Activated T-helper 1 cell treated with anti-CD3 and anti-CD28 coated beads, Interleukin-12 subunit alpha, Interleukin-12 subunit beta, Interleukin-2, Interleukin-4 antibody, amounts not matched to agents 30 ng/mL and 10 ng/mL and 1 ng/mL, durations not matched to agents 14 hours and 24 hours and 36 hours (primary cell): ENCODE results near the gene DOCK10. TPM values are rescaled to one million over a fixed set of nuclear protein-coding genes. Genes with fewer than 3 reads are reported as not detected.

Experiments
- DNase-seq: peaks from one replicate; pipeline ENCODE4 v3.0.0; 2021; ENCODE audit warnings: low spot score
- H3K27ac Mint-ChIP-seq: one replicate; pipeline ENCODE4 v1.8.0; 2021; ENCODE audit warnings: mild to moderate bottlenecking, mixed read lengths
- H3K27me3 Mint-ChIP-seq: one replicate; pipeline ENCODE4 v1.8.0; 2022; ENCODE audit warnings: mild to moderate bottlenecking, moderate library complexity, mixed read lengths; ENCODE audit not compliant: insufficient read depth
- H3K36me3 Mint-ChIP-seq: one replicate; pipeline ENCODE4 v1.8.0; 2021; ENCODE audit warnings: low read depth, mixed read lengths
- H3K4me1 Mint-ChIP-seq: one replicate; pipeline ENCODE4 v1.8.0; 2021; ENCODE audit warnings: low read depth, mixed read lengths
- H3K4me3 Mint-ChIP-seq: one replicate; pipeline ENCODE4 v1.8.0; 2021; ENCODE audit warnings: mild to moderate bottlenecking, moderate library complexity, mixed read lengths
- H3K9me3 Mint-ChIP-seq: one replicate; pipeline ENCODE4 v1.8.0; 2021; ENCODE audit warnings: mixed read lengths
- intact Hi-C: fragments of 100-400 bp; cut with micrococcal nuclease; formaldehyde crosslinking; loops from one replicate; pipeline ENCODE4 v1.15.1; 2024
- total RNA-seq: library from RNA; stranded (reverse); gene quantifications from 2 replicates; pipeline ENCODE4 v1.2.3, GENCODE V29; 2022

The DOCK10 gene
- total RNA-seq, 1 donor from 2014 or later: 159 TPM

GRCh38 chr2:224861266-224861665, 181.0 kb downstream of the DOCK10 start:
- no peaks in the 10 kb centered on the region for H3K4me1 Mint-ChIP-seq
- H3K27me3 Mint-ChIP-seq: no peaks in the 10 kb centered on the region
- no peaks in the 10 kb centered on the region for H3K9me3 Mint-ChIP-seq
- no peak overlapping the region for H3K4me3 Mint-ChIP-seq
- intact Hi-C loops: no loop called here
- peaks cover 48% of the 10 kb centered on the region for H3K36me3 Mint-ChIP-seq
- peak overlapping the region; percentile 3 for H3K27ac Mint-ChIP-seq
- no peak for DNase-seq

DNA sequence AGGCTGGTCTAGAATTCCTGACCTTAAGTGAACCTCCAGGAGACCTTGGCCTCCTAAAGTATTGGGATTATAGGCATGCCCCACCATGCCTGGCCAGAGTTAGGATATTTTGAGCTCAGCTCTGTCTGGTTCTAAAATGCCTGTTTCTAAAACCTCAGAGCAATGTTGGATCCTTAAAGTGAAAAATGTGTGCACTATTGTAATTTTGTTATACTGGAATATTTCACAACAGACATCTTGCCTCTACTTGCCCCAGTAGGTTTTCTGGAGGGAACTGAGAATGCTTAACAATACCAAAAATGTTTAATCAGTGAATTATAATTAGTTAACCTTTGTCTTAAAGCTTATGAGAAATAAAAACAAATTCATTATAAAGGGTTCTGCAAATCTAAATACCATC, 181.5 kb downstream of the DOCK10 start:
- Mint-ChIP-seq H3K36me3 (peaks cover 46% of the 10 kb centered on the region), H3K27ac (no peak overlapping the region), H3K9me3 (no peaks in the 10 kb centered on the region), H3K4me3 (no peak overlapping the region), H3K4me1 (no peaks in the 10 kb centered on the region), H3K27me3 (no peaks in the 10 kb centered on the region)
- intact Hi-C loops: no loop called here
- no peak for DNase-seq

GRCh38 chr2:224851811-224852210, 190.5 kb downstream of the DOCK10 start:
- Mint-ChIP-seq H3K4me1 (peaks cover 12% of the 10 kb centered on the region), H3K36me3 (peaks cover 55% of the 10 kb centered on the region), H3K27ac (no peak overlapping the region), H3K4me3 (no peak overlapping the region), H3K27me3 (no peaks in the 10 kb centered on the region), H3K9me3 (no peaks in the 10 kb centered on the region)
- intact Hi-C loops: no loop called here
- no peak for DNase-seq

DNA sequence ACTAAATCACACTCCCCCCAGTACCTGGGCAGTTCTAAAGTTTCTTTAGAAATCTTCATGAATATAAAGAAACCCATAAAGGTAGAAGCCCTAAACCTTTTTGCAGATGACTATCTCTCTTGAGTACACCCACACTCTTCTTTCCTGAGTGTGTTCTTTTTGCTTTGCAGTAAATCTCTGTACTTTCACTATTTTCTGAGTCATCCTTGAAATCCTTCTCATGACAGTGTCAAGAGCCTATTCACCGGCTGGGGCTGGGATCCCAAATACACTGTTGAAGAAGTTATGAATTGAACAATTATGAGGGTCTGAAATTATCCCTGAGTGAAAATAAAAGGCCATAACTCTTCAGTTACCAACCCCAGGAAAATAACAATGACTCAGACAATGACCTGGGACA, 192.2 kb downstream of the DOCK10 start:
- Mint-ChIP-seq H3K4me1 (peaks cover 12% of the 10 kb centered on the region), H3K9me3 (no peaks in the 10 kb centered on the region), H3K27me3 (no peaks in the 10 kb centered on the region), H3K27ac (no peak overlapping the region), H3K4me3 (no peak overlapping the region), H3K36me3 (peaks cover 56% of the 10 kb centered on the region)
- no peak for DNase-seq
- intact Hi-C loops: loop anchor here (1.0 kb wide), 1 partner anchor 152 kb away; no protein-coding TSS in a partner anchor

DNA sequence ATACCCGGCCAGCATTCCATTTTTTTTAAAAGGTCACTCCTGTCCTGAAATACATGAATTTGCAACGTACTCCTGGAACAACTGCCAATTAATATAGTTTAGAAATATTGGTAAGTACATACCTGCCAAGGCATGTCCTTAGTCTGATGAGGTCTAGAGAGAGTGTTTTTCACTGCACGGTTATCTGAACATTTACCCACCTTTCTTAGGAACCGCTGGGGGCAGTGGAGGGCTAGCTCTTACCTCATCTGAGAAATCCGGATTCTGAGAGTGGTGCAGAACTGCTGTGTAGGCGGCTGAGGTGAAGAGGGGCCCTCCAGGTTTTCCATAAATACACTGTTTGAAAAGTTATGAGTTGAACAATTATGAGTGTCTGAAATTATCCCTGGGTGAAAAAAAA, 193.0 kb downstream of the DOCK10 start:
- intact Hi-C loops: no loop called here
- Mint-ChIP-seq H3K27me3 (no peaks in the 10 kb centered on the region), H3K9me3 (no peaks in the 10 kb centered on the region), H3K4me3 (no peak overlapping the region), H3K36me3 (peaks cover 59% of the 10 kb centered on the region), H3K4me1 (peaks cover 12% of the 10 kb centered on the region), H3K27ac (no peak overlapping the region)
- DNase-seq: no peak

- Mint-ChIP-seq H3K4me1 (peaks cover 12% of the 10 kb centered on the region), H3K9me3 (no peaks in the 10 kb centered on the region), H3K4me3 (no peak overlapping the region), H3K36me3 (peaks cover 60% of the 10 kb centered on the region), H3K27ac (no peak overlapping the region), H3K27me3 (no peaks in the 10 kb centered on the region)
- no peak for DNase-seq
- intact Hi-C loops: no loop called here
Measured at GRCh38 chr2:224847961-224848850, 194.1 kb downstream of the DOCK10 start.

DNA sequence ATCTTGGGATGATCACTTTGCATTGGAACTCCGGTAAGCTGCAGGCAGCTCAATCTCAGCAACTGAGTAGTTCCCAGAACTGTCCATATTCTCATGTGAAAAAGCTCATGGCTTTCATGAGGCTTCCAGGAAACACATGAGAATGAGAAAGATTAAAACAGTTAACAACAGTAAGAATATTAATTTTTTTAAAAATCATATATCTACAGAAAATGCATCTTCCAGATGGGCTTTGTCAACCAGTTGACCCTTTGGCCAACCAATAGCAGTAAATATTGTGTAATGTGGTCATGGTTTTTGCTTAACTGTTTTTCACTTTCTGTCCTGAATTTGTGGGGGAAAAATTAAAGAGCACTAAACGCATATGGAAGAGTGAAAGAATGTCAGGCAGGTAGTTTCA, 194.9 kb downstream of the DOCK10 start:
- DNase-seq: no peak
- no peaks in the 10 kb centered on the region for H3K9me3 Mint-ChIP-seq
- H3K4me3 Mint-ChIP-seq: no peak overlapping the region
- H3K27ac Mint-ChIP-seq: no peak overlapping the region
- intact Hi-C loops: no loop called here
- no peaks in the 10 kb centered on the region for H3K27me3 Mint-ChIP-seq
- peaks cover 67% of the 10 kb centered on the region for H3K36me3 Mint-ChIP-seq
- peaks cover 12% of the 10 kb centered on the region for H3K4me1 Mint-ChIP-seq

- Mint-ChIP-seq H3K4me3 (no peak overlapping the region), H3K9me3 (no peaks in the 10 kb centered on the region), H3K36me3 (peaks cover 67% of the 10 kb centered on the region), H3K27me3 (no peaks in the 10 kb centered on the region), H3K27ac (peak overlapping the region; percentile 55), H3K4me1 (peaks cover 12% of the 10 kb centered on the region)
- no peak for DNase-seq
- intact Hi-C loops: no loop called here
Measured at GRCh38 chr2:224846686-224847085, 195.6 kb downstream of the DOCK10 start.

- H3K4me3 Mint-ChIP-seq: no peak overlapping the region
- H3K27me3 Mint-ChIP-seq: no peaks in the 10 kb centered on the region
- DNase-seq: no peak
- no peak overlapping the region for H3K27ac Mint-ChIP-seq
- peaks cover 67% of the 10 kb centered on the region for H3K36me3 Mint-ChIP-seq
- peaks cover 12% of the 10 kb centered on the region for H3K4me1 Mint-ChIP-seq
- no peaks in the 10 kb centered on the region for H3K9me3 Mint-ChIP-seq
- intact Hi-C loops: no loop called here
Measured at GRCh38 chr2:224846161-224846560, 196.1 kb downstream of the DOCK10 start.

DNA sequence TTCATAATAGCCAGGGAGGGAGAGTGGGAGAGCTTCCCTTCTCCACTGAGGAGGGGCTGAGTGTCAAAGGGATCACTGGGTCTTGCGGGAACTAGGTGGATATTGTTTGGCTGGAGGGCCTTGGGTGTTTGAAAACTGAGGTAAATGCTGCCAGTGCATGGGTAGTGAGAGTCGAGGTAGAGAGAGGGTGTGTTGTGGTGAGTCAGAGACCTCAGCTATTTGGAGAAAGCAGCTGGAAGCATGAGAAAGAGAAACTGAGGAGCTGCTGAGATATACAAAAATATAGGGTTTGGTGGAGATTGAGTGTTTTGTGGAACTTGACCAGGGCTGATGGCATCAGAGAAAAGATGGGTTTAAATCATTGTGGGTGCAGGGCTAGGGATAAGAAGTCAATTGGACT, 199.1 kb downstream of the DOCK10 start:
- Mint-ChIP-seq H3K4me3 (no peak overlapping the region), H3K27me3 (no peaks in the 10 kb centered on the region), H3K4me1 (peaks cover 6% of the 10 kb centered on the region), H3K27ac (peak overlapping the region; percentile 13), H3K9me3 (peaks cover 7% of the 10 kb centered on the region), H3K36me3 (peaks cover 74% of the 10 kb centered on the region)
- DNase-seq: no peak
- intact Hi-C loops: no loop called here

GRCh38 chr2:224841910-224842309, 200.4 kb downstream of the DOCK10 start:
- Mint-ChIP-seq H3K27me3 (no peaks in the 10 kb centered on the region), H3K4me3 (no peak overlapping the region), H3K9me3 (peaks cover 7% of the 10 kb centered on the region), H3K27ac (peak overlapping the region; percentile 4), H3K36me3 (peaks cover 75% of the 10 kb centered on the region), H3K4me1 (peaks cover 6% of the 10 kb centered on the region)
- intact Hi-C loops: loop anchor here (2.0 kb wide), 1 partner anchor 13 kb away; no protein-coding TSS in a partner anchor
- DNase-seq: no peak

GRCh38 chr2:224838335-224838734, 203.9 kb downstream of the DOCK10 start:
- no peaks in the 10 kb centered on the region for H3K27me3 Mint-ChIP-seq
- H3K27ac Mint-ChIP-seq: no peak overlapping the region
- H3K4me1 Mint-ChIP-seq: peaks cover 6% of the 10 kb centered on the region
- no peak overlapping the region for H3K4me3 Mint-ChIP-seq
- no peak for DNase-seq
- H3K36me3 Mint-ChIP-seq: peaks cover 71% of the 10 kb centered on the region
- peaks cover 7% of the 10 kb centered on the region for H3K9me3 Mint-ChIP-seq
- intact Hi-C loops: loop anchor here (5.0 kb wide), 1 partner anchor 36 kb away; no protein-coding TSS in a partner anchor

- no peak for DNase-seq
- no peak overlapping the region for H3K4me3 Mint-ChIP-seq
- H3K36me3 Mint-ChIP-seq: peaks cover 71% of the 10 kb centered on the region
- no peaks in the 10 kb centered on the region for H3K27me3 Mint-ChIP-seq
- no peak overlapping the region for H3K27ac Mint-ChIP-seq
- peaks cover 7% of the 10 kb centered on the region for H3K9me3 Mint-ChIP-seq
- peaks cover 6% of the 10 kb centered on the region for H3K4me1 Mint-ChIP-seq
- intact Hi-C loops: loop anchor here (5.0 kb wide), 1 partner anchor 35 kb away; no protein-coding TSS in a partner anchor
Measured at GRCh38 chr2:224837558-224837957, 204.7 kb downstream of the DOCK10 start.
